GM13977 (cell line): ENCODE data around the gene FYTTD1.
"Not testable (repeated sequence)": the region's sequence is repeated elsewhere in the genome, so short reads cannot be mapped to it uniquely, and the experiment has no call there.

Experiments used
- DNase-seq: peaks from one replicate; pipeline ENCODE4 v3.0.0; 2012; ENCODE audit warnings: low spot score
- in situ Hi-C: fragments of 300-500 bp; cut with MboI; formaldehyde crosslinking; loops from one replicate; pipeline ENCODE4 v1.12.0; 2022; ENCODE audit warnings: low sequenced_read_pairs, low pct_unique_long_range_greater_than_20kb, mixed read lengths, inconsistent platforms; ENCODE audit not compliant: unreplicated experiment
- TF ChIP-seq, protein P1 (sequence below): IDR thresholded peaks from 2 replicates; pipeline ENCODE4 v1.5.1; 2012; ENCODE audit warnings: mild to moderate bottlenecking, control low read depth; ENCODE audit not compliant: insufficient read depth; ENCODE audit errors: extremely low read depth, missing control alignments

Gene FYTTD1, protein sequence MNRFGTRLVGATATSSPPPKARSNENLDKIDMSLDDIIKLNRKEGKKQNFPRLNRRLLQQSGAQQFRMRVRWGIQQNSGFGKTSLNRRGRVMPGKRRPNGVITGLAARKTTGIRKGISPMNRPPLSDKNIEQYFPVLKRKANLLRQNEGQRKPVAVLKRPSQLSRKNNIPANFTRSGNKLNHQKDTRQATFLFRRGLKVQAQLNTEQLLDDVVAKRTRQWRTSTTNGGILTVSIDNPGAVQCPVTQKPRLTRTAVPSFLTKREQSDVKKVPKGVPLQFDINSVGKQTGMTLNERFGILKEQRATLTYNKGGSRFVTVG

DNA sequence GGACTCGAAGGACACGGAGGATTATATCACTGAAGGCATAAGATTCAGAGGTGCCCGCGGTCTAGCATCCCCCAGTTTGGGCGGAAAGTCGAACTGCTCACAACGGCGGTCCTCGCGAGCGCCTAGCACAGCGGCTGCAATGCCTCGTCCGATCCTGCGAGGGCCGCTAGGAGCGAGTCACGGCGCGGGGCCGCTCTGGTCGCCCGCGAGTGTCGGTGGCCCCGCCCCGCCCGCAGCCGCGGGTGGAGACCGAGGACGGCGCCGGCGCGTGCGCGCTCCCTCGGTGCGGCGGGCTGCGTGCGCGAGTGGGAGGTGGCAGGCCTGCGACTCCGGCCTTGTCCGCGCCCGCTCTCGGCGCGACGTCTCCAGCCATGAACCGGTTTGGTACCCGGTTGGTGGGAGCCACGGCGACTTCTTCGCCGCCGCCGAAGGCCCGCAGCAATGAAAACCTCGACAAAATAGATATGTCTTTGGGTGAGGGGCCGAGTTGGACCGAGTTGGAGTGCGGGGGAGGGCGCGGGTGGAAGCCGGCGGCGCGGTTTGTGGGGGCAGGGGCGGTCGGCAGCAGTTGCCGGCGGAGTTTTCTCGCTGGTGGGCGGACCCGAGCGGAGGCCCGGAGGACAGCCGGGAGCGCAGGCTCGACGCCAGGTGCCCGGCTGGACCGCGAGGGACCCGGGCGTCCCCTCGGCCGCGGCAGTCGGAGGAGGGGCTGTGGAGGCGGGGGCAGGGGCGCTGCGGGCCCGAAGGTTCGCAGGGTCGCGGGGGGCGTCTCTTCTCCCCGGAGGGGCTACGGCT lies at the start of gene FYTTD1:
TSS of gene FYTTD1 (plus strand) at position 283 of the 795 bp plus-strand sequence. CDS start at position 372, 89 bp downstream.
- TF ChIP-seq, protein P1, sequence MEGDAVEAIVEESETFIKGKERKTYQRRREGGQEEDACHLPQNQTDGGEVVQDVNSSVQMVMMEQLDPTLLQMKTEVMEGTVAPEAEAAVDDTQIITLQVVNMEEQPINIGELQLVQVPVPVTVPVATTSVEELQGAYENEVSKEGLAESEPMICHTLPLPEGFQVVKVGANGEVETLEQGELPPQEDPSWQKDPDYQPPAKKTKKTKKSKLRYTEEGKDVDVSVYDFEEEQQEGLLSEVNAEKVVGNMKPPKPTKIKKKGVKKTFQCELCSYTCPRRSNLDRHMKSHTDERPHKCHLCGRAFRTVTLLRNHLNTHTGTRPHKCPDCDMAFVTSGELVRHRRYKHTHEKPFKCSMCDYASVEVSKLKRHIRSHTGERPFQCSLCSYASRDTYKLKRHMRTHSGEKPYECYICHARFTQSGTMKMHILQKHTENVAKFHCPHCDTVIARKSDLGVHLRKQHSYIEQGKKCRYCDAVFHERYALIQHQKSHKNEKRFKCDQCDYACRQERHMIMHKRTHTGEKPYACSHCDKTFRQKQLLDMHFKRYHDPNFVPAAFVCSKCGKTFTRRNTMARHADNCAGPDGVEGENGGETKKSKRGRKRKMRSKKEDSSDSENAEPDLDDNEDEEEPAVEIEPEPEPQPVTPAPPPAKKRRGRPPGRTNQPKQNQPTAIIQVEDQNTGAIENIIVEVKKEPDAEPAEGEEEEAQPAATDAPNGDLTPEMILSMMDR: peak; percentile 75
- in situ Hi-C loops: no loop called here
- peak; percentile 94 for DNase-seq

DNA sequence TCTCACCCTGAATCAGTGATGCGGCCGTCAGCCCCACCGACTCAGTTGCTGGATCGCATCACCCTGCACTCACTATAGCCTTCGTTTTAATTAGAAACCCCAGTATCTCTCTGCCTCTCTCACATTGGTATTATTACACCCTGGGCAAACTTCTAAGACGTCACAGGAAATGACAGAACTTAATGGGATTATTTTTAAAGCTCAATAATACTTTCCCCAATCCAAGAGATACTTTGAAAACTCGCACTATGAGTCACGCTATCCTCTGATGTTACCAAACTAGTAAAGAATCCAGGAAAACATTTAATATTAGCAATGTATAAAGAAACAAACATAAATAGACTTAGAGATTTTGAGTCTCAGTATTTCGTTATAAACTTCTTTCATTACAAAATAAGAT lies 49.6 kb upstream of the FYTTD1 start:
- DNase-seq: no peak
- in situ Hi-C loops: no loop called here
- TF ChIP-seq, protein P1: no peak

DNA sequence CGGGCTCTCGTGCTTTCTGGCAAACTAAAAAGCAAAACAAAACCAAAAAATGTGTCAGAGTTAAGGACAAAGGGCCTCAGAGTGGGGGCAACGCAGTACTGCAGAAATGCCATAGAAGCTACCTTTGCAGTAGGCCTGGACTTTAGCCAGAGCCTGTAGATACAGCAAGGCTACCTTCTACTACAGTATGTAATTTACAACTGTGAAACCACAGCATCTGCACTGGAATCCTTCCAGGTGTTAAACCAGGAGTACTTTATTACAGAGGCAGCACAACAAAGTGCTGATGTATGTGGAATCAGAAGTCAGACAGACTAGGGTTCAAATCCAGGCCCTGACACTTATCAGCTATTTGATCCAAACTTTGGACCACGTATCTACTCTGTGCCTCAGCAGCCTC lies 47.8 kb upstream of the FYTTD1 start:
- DNase-seq: no peak
- TF ChIP-seq, protein P1: no peak
- in situ Hi-C loops: no loop called here

DNA sequence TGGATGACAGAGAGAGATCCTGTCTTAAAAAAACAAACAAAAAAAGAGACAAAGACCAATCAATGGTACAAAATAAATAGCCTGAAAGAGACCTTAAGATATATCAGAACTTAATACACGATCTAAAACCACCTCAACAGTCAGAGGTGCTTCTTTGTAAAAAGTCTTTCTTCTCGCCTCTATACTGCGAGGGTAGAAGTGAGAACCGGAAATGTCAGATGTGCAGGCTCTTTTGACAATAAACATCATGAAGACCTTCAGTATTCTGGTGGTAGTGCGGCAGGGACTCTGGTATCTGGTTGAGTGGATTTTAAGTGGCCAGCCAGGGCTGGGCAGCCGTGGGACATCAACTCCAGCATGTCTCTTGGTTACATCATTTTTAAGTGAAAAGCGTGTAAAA lies 43.0 kb upstream of the FYTTD1 start:
- no peak for DNase-seq
- in situ Hi-C loops: no loop called here
- TF ChIP-seq, protein P1: no peak

DNA sequence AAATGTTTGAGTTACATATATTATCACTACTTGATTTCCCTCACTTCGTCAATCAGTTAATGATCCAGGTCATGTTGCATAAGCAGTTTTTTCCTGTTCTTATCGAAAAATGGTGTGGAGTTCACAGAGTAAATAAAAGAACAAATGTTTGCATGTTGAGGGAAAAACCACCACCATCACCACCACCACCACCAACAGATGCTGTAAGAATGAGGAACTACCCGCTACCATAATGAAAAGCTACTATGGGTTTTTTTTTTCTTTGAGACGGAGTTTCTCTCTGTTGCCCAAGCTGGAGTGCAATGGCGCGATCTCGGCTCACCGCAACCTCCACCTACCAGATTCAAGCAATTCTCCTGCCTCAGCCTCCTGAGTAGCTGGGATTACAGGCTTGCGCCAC lies 40.5 kb upstream of the FYTTD1 start:
- TF ChIP-seq, protein P1: no peak
- in situ Hi-C loops: no loop called here
- DNase-seq: no peak

DNA sequence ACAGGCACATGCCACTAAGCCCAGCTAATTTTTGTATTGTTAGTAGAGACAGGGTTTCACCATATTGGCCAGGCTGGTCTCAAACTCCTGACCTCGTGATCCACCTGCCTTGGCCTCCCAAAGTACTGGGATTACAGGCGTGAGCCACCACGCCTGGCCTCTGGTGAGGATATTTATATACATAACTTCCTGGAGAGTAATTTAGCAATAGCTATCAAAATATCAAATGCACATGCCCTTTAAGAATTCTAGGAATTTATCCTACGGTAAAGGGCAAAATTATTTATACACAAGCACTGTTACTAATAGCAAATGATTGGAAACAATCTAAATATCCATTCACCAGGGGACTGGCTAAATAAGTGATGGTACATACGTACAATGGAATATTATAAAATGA lies 38.7 kb upstream of the FYTTD1 start:
- in situ Hi-C loops, DNase-seq: not testable (repeated sequence)
